ENCODE data around the gene WDTC1.

The WDTC1 gene

GRCh38 chr1:27331426-27331825 is 97.0 kb downstream of the WDTC1 start:
- H3K4me3 ChIP-seq (ENCODE audit: low read depth, low read length), result no peak overlapping the region
- TF ChIP-seq CTCF (IDR thresholded peaks at IDR 0.05; ENCODE audit: low read depth, low read length, missing control alignments), result no peak
- in situ Hi-C loops (cut with HindIII; ENCODE audit: low sequenced_read_pairs), result no loop called here
- DNase-seq (ENCODE audit: low read depth), result no peak

- DNase-seq (ENCODE audit: low read depth), result no peak
- in situ Hi-C loops (cut with HindIII; ENCODE audit: low sequenced_read_pairs), result no loop called here
- TF ChIP-seq CTCF (IDR thresholded peaks at IDR 0.05; ENCODE audit: low read depth, low read length, missing control alignments), result no peak
- H3K4me3 ChIP-seq (ENCODE audit: low read depth, low read length), result no peak overlapping the region
Observed at GRCh38 chr1:27331922-27332321, 97.5 kb downstream of the WDTC1 start.

DNA sequence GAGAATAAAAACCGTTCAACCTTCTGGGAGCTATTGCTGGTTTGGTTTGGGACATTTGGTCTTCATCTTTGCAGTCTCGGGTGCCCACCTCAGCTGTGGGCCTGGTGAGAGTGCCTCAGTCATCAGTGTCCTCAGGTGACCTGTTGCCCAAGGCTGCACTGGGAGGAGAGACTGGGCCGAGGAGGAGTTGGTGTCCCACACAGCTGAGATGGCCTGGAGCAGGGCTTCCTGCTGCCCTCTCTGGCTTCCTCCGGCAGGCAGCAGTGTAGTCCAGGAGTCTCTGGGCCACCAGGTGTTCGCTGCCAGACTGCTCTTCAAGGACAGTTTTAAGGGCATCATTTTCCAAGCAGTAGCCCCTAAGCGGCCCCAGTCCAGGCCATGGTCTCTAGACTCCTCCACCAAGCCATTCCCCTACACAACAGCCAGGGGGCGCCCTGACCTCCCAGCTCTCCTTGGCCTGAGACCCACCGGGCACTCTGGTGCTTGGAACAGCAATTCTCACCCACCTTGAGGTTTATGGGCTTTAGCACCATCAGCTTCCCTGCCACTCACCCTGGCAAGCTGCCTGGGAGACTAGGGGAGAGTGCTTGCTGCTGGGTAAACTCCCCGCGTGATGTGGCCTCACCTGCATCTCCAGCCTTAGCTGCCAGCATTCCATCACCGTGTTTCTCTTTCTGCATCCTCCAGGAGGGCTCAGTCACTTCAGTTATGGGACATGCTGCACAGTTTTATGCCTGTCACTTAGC is 98.3 kb downstream of the WDTC1 start:
- no peak for DNase-seq (ENCODE audit: low read depth)
- in situ Hi-C loops (cut with HindIII; ENCODE audit: low sequenced_read_pairs), result no loop called here
- peak; percentile 89 for TF ChIP-seq CTCF (IDR thresholded peaks at IDR 0.05; ENCODE audit: low read depth, low read length, missing control alignments)
- H3K4me3 ChIP-seq (ENCODE audit: low read depth, low read length), result no peak overlapping the region

GRCh38 chr1:27333717-27334279 is 99.4 kb downstream of the WDTC1 start:
- in situ Hi-C loops (cut with HindIII; ENCODE audit: low sequenced_read_pairs), result no loop called here
- TF ChIP-seq CTCF (IDR thresholded peaks at IDR 0.05; ENCODE audit: low read depth, low read length, missing control alignments), result no peak
- no peak for DNase-seq (ENCODE audit: low read depth)
- H3K4me3 ChIP-seq (ENCODE audit: low read depth, low read length), result no peak overlapping the region

DNA sequence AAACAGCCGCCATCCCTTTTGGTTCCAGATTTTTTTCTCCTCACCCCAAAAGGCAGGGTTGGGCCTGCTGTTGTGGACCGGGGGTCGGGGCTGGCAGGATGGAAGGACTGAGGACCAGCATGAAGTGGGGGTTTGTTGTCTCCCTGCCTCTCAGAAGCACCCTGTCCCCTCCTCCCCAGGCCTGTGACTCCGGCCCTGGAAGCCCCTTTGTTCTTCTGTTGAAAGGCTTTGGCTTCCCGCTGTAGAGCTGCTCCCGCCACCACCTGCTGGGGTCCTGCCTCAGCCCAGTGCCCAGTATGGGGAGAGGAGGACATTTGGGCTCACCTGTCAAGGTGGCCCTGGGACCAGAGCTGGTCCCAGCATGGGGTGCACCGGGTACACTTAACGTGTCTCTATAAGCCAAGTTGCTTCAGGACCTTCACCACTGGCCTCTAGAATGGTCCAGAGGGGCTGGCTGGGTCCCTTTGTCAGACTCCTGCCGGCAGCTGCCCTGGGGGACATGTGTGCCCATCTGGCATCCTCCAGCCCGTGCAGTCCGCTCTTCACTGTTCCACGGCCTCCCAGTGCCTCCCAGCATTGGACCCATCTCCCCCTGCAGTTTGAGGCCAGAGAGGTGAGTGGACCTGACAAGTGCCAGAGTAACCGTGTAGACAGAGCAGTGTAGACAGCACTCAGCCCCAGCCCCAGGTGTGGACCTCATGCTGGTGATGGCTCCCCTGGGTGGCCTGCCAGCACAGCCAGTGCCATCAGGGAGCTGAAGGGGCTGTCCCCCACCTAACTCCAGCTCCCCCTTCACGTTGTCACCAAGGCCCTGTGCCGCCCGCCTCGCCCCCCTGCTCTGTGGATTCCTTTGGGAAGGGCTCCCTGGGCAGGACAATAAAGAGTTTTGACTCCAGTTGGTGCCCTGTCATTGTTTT is 101.3 kb downstream of the WDTC1 start:
- in situ Hi-C loops (cut with HindIII; ENCODE audit: low sequenced_read_pairs), result no loop called here

More for the DNA sequence above, 101.3 kb downstream of the WDTC1 start:
- DNase-seq (ENCODE audit: low read depth), result no peak
- no peak for TF ChIP-seq CTCF (IDR thresholded peaks at IDR 0.05; ENCODE audit: low read depth, low read length, missing control alignments)
- no peak overlapping the region for H3K4me3 ChIP-seq (ENCODE audit: low read depth, low read length)
